ENCODE results near the gene UGT1A10.

The UGT1A10 gene

GRCh38 chr2:233817995-233818638 lies 181.9 kb downstream of the UGT1A10 start:
- Mint-ChIP-seq H3K9me3 (ENCODE audit: low read depth) (no peaks in the 10 kb centered on the region), H3K27ac (no peak overlapping the region), H3K4me3 (no peak overlapping the region)

GRCh38 chr2:233818639-233819621 lies 182.7 kb downstream of the UGT1A10 start:
- Mint-ChIP-seq H3K27me3 (peaks cover 2% of the 10 kb centered on the region), H3K9me3 (ENCODE audit: low read depth) (no peaks in the 10 kb centered on the region), H3K27ac (no peak overlapping the region), H3K4me1 (ENCODE audit: low read depth) (peaks cover 2% of the 10 kb centered on the region), H3K36me3 (no peaks in the 10 kb centered on the region), H3K4me3 (no peak overlapping the region)

More at GRCh38 chr2:233817995-233818638, 181.9 kb downstream of the UGT1A10 start:
- Mint-ChIP-seq H3K36me3 (no peaks in the 10 kb centered on the region), H3K27me3 (peaks cover 2% of the 10 kb centered on the region), H3K4me1 (ENCODE audit: low read depth) (peaks cover 2% of the 10 kb centered on the region)

- Mint-ChIP-seq H3K4me3 (no peak overlapping the region), H3K27ac (no peak overlapping the region), H3K4me1 (ENCODE audit: low read depth) (peaks cover 2% of the 10 kb centered on the region), H3K9me3 (ENCODE audit: low read depth) (no peaks in the 10 kb centered on the region), H3K27me3 (peaks cover 2% of the 10 kb centered on the region), H3K36me3 (no peaks in the 10 kb centered on the region)
These were observed 183.9 kb downstream of the UGT1A10 start for GRCh38 chr2:233819884-233820773.

GRCh38 chr2:233820774-233821105 lies 184.5 kb downstream of the UGT1A10 start:
- Mint-ChIP-seq H3K27ac (no peak overlapping the region), H3K27me3 (peaks cover 2% of the 10 kb centered on the region), H3K36me3 (no peaks in the 10 kb centered on the region), H3K4me1 (ENCODE audit: low read depth) (peaks cover 2% of the 10 kb centered on the region), H3K9me3 (ENCODE audit: low read depth) (no peaks in the 10 kb centered on the region), H3K4me3 (no peak overlapping the region)

- Mint-ChIP-seq H3K36me3 (no peaks in the 10 kb centered on the region), H3K9me3 (ENCODE audit: low read depth) (no peaks in the 10 kb centered on the region), H3K4me1 (ENCODE audit: low read depth) (peaks cover 2% of the 10 kb centered on the region), H3K27me3 (peaks cover 2% of the 10 kb centered on the region), H3K4me3 (no peak overlapping the region), H3K27ac (no peak overlapping the region)
These were observed 184.9 kb downstream of the UGT1A10 start for GRCh38 chr2:233821196-233821595.

GRCh38 chr2:233821709-233822100 lies 185.5 kb downstream of the UGT1A10 start:
- Mint-ChIP-seq H3K4me3 (no peak overlapping the region), H3K36me3 (no peaks in the 10 kb centered on the region), H3K9me3 (ENCODE audit: low read depth) (no peaks in the 10 kb centered on the region), H3K27me3 (peaks cover 2% of the 10 kb centered on the region), H3K4me1 (ENCODE audit: low read depth) (peaks cover 2% of the 10 kb centered on the region), H3K27ac (no peak overlapping the region)

GRCh38 chr2:233822101-233822771 lies 186.0 kb downstream of the UGT1A10 start:
- H3K27ac Mint-ChIP-seq = no peak overlapping the region
- no peak overlapping the region for H3K4me3 Mint-ChIP-seq
- no peaks in the 10 kb centered on the region for H3K36me3 Mint-ChIP-seq
- H3K27me3 Mint-ChIP-seq = no peaks in the 10 kb centered on the region
- peaks cover under 1% of the 10 kb centered on the region for H3K4me1 Mint-ChIP-seq (ENCODE audit: low read depth)
- H3K9me3 Mint-ChIP-seq (ENCODE audit: low read depth) = no peaks in the 10 kb centered on the region

Measured in activated naive CD8-positive, alpha-beta T cell (primary cell).